ENCODE measurements around the gene RBM43.

Gene RBM43

DNA sequence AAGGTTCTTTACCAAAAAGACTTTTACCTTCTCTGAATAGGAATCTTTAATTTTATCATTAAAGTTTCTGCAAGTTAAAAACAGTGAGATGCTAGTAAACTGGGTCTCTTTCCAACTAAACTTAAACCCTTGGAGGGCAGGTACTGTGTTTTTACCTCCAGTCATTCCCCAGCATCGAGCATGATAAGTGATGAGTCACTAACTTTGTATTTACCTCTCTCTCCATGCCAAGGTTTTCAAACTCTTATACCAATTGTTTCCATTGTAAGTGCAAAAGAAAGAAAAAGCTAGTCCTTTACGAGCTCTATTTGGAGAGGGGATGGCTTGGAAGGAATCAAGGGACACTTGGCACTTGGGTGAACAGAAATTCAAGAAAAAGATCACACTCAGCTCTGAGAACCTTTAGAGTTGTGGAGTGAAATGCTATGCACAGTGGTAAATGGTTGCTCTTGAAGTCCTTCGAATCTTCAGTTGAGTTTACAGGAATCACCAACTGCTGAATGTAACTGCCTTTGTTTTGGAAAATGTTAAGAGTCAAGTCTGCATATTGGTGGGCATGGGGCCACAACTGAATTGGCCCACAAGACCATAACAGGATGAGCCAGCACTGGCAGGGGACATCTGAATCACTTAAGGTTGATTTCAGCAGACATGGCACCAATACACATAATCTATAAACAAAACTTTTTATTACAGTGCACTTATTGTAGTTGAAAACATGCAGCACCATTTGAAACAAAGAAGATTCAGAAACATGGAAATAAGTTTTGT, 8.3 kb upstream of the RBM43 start:
- no peak for TF ChIP-seq TOX (CRISPR knock-in tag; IDR thresholded peaks at IDR 0.05; ENCODE audit: borderline replicate concordance)
- no peak for ATAC-seq

DNA sequence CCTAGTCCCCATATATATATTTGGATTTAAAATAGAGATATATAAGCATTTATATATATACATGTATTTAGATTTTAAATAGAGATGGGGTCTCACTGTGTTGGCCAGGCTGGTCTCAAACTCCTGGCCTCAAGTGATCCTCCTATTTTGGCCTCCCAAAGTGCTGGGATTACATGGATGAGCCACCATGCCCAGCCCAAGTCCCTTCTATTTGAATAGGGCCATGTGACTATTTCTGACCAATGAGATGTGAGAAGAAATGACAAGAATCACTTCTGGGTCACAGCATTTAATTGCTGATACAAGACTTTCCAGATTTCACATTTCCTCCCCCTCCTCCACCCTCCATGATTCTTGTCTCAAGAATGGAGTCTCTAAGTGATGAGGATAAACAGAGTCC, 6.4 kb upstream of the RBM43 start:
- no peak for ATAC-seq
- TF ChIP-seq GLIS3 (CRISPR knock-in tag; IDR thresholded peaks at IDR 0.05) (no peak), BACH2 (CRISPR knock-in tag; IDR thresholded peaks at IDR 0.05; ENCODE audit: borderline replicate concordance) (no peak), ESRRG (CRISPR knock-in tag; IDR thresholded peaks at IDR 0.05) (no peak), OSR1 (CRISPR knock-in tag; IDR thresholded peaks at IDR 0.05) (no peak), POU6F1 (CRISPR knock-in tag; IDR thresholded peaks at IDR 0.05; ENCODE audit: borderline replicate concordance, low read depth) (no peak), CREB5 (CRISPR knock-in tag; IDR thresholded peaks at IDR 0.05; ENCODE audit: low read depth) (no peak), ZFP3 (CRISPR knock-in tag; IDR thresholded peaks at IDR 0.05) (no peak), CSRNP3 (CRISPR knock-in tag; IDR thresholded peaks at IDR 0.05) (no peak), ZNF565 (CRISPR knock-in tag; conservative IDR thresholded peaks at IDR 0.05; ENCODE audit: low read depth) (no peak), TCF4 (CRISPR knock-in tag; IDR thresholded peaks at IDR 0.05; ENCODE audit: borderline replicate concordance) (no peak), ARNTL (CRISPR knock-in tag; IDR thresholded peaks at IDR 0.05; ENCODE audit: borderline replicate concordance, low read depth) (no peak), ZNF70 (CRISPR knock-in tag; IDR thresholded peaks at IDR 0.05) (no peak), ZC3H10 (CRISPR knock-in tag; IDR thresholded peaks at IDR 0.05) (no peak), CSDC2 (CRISPR knock-in tag; IDR thresholded peaks at IDR 0.05) (no peak), ISL1 (CRISPR knock-in tag; IDR thresholded peaks at IDR 0.05) (no peak), PATZ1 (CRISPR knock-in tag; IDR thresholded peaks at IDR 0.05; ENCODE audit: borderline replicate concordance) (no peak)
- TF ChIP-seq, protein P1, sequence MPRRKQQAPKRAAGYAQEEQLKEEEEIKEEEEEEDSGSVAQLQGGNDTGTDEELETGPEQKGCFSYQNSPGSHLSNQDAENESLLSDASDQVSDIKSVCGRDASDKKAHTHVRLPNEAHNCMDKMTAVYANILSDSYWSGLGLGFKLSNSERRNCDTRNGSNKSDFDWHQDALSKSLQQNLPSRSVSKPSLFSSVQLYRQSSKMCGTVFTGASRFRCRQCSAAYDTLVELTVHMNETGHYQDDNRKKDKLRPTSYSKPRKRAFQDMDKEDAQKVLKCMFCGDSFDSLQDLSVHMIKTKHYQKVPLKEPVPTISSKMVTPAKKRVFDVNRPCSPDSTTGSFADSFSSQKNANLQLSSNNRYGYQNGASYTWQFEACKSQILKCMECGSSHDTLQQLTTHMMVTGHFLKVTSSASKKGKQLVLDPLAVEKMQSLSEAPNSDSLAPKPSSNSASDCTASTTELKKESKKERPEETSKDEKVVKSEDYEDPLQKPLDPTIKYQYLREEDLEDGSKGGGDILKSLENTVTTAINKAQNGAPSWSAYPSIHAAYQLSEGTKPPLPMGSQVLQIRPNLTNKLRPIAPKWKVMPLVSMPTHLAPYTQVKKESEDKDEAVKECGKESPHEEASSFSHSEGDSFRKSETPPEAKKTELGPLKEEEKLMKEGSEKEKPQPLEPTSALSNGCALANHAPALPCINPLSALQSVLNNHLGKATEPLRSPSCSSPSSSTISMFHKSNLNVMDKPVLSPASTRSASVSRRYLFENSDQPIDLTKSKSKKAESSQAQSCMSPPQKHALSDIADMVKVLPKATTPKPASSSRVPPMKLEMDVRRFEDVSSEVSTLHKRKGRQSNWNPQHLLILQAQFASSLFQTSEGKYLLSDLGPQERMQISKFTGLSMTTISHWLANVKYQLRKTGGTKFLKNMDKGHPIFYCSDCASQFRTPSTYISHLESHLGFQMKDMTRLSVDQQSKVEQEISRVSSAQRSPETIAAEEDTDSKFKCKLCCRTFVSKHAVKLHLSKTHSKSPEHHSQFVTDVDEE (CRISPR knock-in tag; IDR thresholded peaks at IDR 0.05), result no peak

GRCh38 chr2:151267537-151267936, 5.9 kb upstream of the RBM43 start:
- TF ChIP-seq GLIS3 (CRISPR knock-in tag; IDR thresholded peaks at IDR 0.05) (no peak), TCF4 (CRISPR knock-in tag; IDR thresholded peaks at IDR 0.05; ENCODE audit: borderline replicate concordance) (no peak), BACH2 (CRISPR knock-in tag; IDR thresholded peaks at IDR 0.05; ENCODE audit: borderline replicate concordance) (no peak), TOX (CRISPR knock-in tag; IDR thresholded peaks at IDR 0.05; ENCODE audit: borderline replicate concordance) (no peak), ISL1 (CRISPR knock-in tag; IDR thresholded peaks at IDR 0.05) (no peak), POU6F1 (CRISPR knock-in tag; IDR thresholded peaks at IDR 0.05; ENCODE audit: borderline replicate concordance, low read depth) (no peak), RARB (CRISPR knock-in tag; IDR thresholded peaks at IDR 0.05) (no peak), CSDC2 (CRISPR knock-in tag; IDR thresholded peaks at IDR 0.05) (no peak), OSR1 (CRISPR knock-in tag; IDR thresholded peaks at IDR 0.05) (no peak), PATZ1 (CRISPR knock-in tag; IDR thresholded peaks at IDR 0.05; ENCODE audit: borderline replicate concordance) (no peak), ZNF70 (CRISPR knock-in tag; IDR thresholded peaks at IDR 0.05) (no peak), ZFP30 (CRISPR knock-in tag; IDR thresholded peaks at IDR 0.05) (no peak), ARNTL (CRISPR knock-in tag; IDR thresholded peaks at IDR 0.05; ENCODE audit: borderline replicate concordance, low read depth) (no peak)
- ATAC-seq, result no peak

Data from SK-N-SH treated with all-trans-retinoic acid at 6 μM for 48 hours (cell line).